OCI-LY7 (cell line): ENCODE data around the gene MS4A6A.

Experiments
- EZH2phosphoT487 ChIP-seq: fragments of 200-600 bp; sonication (generic); IDR thresholded peaks from 2 replicates; pipeline ENCODE4 v1.6.1; 2018; ENCODE audit warnings: low read depth, borderline replicate concordance, mild to moderate bottlenecking, mixed run types, antibody characterized with exemption, low read length, moderate library complexity, mixed read lengths
- TF ChIP-seq, protein P1 (sequence below): fragments of 200-600 bp; sonication (generic); conservative IDR thresholded peaks from 2 replicates; pipeline ENCODE4 v1.5.1; 2014; ENCODE audit warnings: mild to moderate bottlenecking, antibody characterized with exemption, low read length, moderate library complexity, mixed read lengths

DNA sequence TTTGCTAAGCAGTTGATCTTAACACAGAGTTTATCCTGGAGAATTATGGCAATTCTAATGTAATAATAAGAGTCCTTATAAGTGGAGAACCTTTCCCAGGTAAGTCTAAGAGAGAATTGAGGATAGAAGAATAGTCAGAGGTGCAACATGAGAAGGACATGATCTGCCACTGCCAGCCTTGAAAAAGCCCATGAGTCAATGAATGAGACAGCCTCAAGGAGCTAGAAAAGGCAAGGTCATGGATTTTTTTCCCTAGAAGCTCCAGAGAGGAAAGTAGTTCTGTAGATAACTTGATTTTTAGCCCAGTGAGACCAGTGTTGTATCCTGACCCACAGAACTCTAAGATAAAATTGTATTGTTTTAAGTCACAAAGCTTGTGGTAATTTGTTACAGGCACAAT lies 16.9 kb downstream of the MS4A6A start:
- TF ChIP-seq, protein P1, sequence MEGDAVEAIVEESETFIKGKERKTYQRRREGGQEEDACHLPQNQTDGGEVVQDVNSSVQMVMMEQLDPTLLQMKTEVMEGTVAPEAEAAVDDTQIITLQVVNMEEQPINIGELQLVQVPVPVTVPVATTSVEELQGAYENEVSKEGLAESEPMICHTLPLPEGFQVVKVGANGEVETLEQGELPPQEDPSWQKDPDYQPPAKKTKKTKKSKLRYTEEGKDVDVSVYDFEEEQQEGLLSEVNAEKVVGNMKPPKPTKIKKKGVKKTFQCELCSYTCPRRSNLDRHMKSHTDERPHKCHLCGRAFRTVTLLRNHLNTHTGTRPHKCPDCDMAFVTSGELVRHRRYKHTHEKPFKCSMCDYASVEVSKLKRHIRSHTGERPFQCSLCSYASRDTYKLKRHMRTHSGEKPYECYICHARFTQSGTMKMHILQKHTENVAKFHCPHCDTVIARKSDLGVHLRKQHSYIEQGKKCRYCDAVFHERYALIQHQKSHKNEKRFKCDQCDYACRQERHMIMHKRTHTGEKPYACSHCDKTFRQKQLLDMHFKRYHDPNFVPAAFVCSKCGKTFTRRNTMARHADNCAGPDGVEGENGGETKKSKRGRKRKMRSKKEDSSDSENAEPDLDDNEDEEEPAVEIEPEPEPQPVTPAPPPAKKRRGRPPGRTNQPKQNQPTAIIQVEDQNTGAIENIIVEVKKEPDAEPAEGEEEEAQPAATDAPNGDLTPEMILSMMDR = no peak
- no peak for TF ChIP-seq EZH2phosphoT487
